T-cell (primary cell): ENCODE results near the gene GH1. TPM values are rescaled to one million over a fixed set of nuclear protein-coding genes. Genes with fewer than 3 reads are reported as not detected.

Source experiments
- ATAC-seq, 4 experiments: fragments of 200-7000 bp in 3 of 4; fragments of 150-1000 bp in 1 of 4; cut with Tn5 transposase; replicated peaks in 1 of 4; 1 replicate in 3 of 4; 2 replicates in 1 of 4; pipeline ENCODE4 v1.10.0; 2021; ENCODE audit warnings: moderate library complexity in 3 of 4, mild to moderate bottlenecking in 2 of 4, moderate number of reproducible peaks in 1 of 4
- CTCF ChIA-PET, 2 donors: fragments of 300-600 bp; sonication (Branson Sonifier 250); formaldehyde crosslinking; loops; one replicate each; lab custom pipeline; 2022; ENCODE audit warnings: antibody characterized with exemption in 2 of 2; lab: Charles Lee
- POLR2A ChIA-PET, 2 donors: fragments of 300-600 bp; sonication (Branson Sonifier 250); formaldehyde crosslinking; loops; one replicate each; lab custom pipeline; 2022; ENCODE audit warnings: antibody characterized with exemption in 2 of 2; lab: Charles Lee
- DNase-seq, 35 experiments: peaks; one replicate each; pipeline versions ENCODE4 v3.0.0 to v3.0.0-alpha.2; 2013 to 2023
- H3K27ac ChIP-seq: one replicate; pipeline ENCODE4 v1.5.1; 2013; ENCODE audit warnings: low read length
- H3K27me3 ChIP-seq, 2 experiments: replicated peaks in 1 of 2; 1 replicate in 1 of 2; 2 replicates in 1 of 2; pipeline versions ENCODE4 v1.6.1 to v1.7.0; 2013; ENCODE audit warnings: low read length in 1 of 2, mixed read lengths in 1 of 2; ENCODE audit not compliant: control insufficient read depth in 2 of 2, insufficient read depth in 2 of 2; ENCODE audit errors: extremely low read depth in 1 of 2
- H3K36me3 ChIP-seq, 2 donors: 1 replicate in 1 of 2; 2 replicates in 1 of 2; pipeline versions ENCODE4 v1.6.1 to v1.7.0; 2013; ENCODE audit warnings: low read length in 1 of 2; ENCODE audit not compliant: control insufficient read depth in 2 of 2, insufficient read depth in 1 of 2; ENCODE audit errors: extremely low read depth in 1 of 2
- H3K4me1 ChIP-seq, 2 experiments: 1 replicate in 1 of 2; 2 replicates in 1 of 2; pipeline versions ENCODE4 v1.6.1 to v1.7.0; 2013; ENCODE audit warnings: low read length in 2 of 2, mixed read lengths in 1 of 2; ENCODE audit not compliant: insufficient read depth in 2 of 2, control insufficient read depth in 1 of 2; ENCODE audit errors: extremely low read depth in 1 of 2
- H3K4me3 ChIP-seq, 2 donors: 1 replicate in 1 of 2; 2 replicates in 1 of 2; pipeline versions ENCODE4 v1.5.1 to v1.7.0; 2013; ENCODE audit warnings: mild to moderate bottlenecking in 2 of 2, low read length in 1 of 2, moderate library complexity in 1 of 2; ENCODE audit not compliant: control insufficient read depth in 1 of 2; ENCODE audit errors: extremely low read depth in 1 of 2
- H3K9me3 ChIP-seq: 2 replicates; pipeline ENCODE4 v1.7.0; 2013
- H3K27ac Mint-ChIP-seq, 2 donors: one replicate each; pipeline ENCODE4 v1.8.0; 2020 to 2021; ENCODE audit warnings: mild to moderate bottlenecking in 2 of 2, mixed read lengths in 2 of 2
- H3K27me3 Mint-ChIP-seq, 2 donors: one replicate each; pipeline ENCODE4 v1.8.0; 2021 to 2022; ENCODE audit warnings: mixed read lengths in 2 of 2
- H3K36me3 Mint-ChIP-seq: one replicate; pipeline ENCODE4 v1.8.0; 2021; ENCODE audit warnings: mixed read lengths
- H3K4me1 Mint-ChIP-seq, 3 donors: one replicate each; pipeline ENCODE4 v1.8.0; 2020 to 2022; ENCODE audit warnings: mixed read lengths in 3 of 3, mild to moderate bottlenecking in 1 of 3
- H3K4me3 Mint-ChIP-seq, 3 donors: one replicate each; pipeline ENCODE4 v1.8.0; 2020 to 2022; ENCODE audit warnings: mild to moderate bottlenecking in 3 of 3, mixed read lengths in 3 of 3, moderate library complexity in 3 of 3
- H3K9me3 Mint-ChIP-seq, 3 donors: one replicate each; pipeline ENCODE4 v1.8.0; 2020 to 2022; ENCODE audit warnings: mixed read lengths in 3 of 3
- WGBS: methylation state at CpG from one replicate; pipeline ENCODE4 v1.1.5; 2013; ENCODE audit warnings: missing lambda C conversion rate; ENCODE audit not compliant: insufficient coverage; 5-methylcytosine and 5-hydroxymethylcytosine counted together
- total RNA-seq, 35 experiments: library from RNA in 6 of 35; stranded (reverse) in 6 of 35; fragments of 120-200 nt in 1 of 35; gene quantifications; one replicate each; pipeline versions ENCODE4 v1.2.1 to v1.2.4 and lab custom pipeline; 2013 to 2026

Gene GH1
- total RNA-seq, 5 donors from 2014 or later (not counting 1 experiment from before 2014, with no cell fraction given) = not detected

DNA sequence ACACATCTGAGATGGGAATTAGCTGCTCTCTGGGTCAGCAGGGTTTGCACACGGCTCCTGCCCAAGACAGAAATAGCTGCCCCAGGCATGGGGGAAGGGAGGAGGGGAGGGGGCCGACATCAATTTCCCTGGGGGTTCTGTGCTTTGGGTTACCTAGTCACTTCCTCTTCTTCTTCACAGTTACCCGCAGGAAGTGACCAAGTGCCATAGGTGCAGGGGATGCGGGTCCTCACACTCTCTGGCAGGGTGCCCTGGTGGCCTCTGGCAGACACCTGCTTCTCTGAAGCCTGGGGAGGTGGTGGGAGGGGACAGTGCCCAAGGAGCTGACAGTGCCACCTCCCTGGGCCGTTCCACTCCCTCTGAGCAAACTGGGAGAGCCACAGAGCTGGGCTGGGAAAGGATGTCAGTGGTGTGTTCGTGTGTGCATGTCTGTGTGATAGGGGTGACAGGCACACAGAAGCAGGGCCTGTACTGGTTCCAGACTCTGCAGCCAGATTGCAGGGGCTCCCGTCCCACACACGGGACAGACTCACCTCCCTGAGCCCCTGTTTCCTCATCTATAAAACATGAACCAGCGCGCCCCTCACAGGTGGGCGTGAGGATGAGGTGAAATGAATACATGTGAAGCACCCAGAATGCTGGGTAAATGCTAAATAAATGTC, 35.9 kb upstream of the GH1 start:
- Histone ChIP-seq H3K36me3 (no peaks in the 10 kb centered on the region), H3K4me3 (no peak overlapping the region), H3K27me3 (peaks cover 0 to 2% of the 10 kb centered on the region in 2 experiments), H3K4me1 (peaks cover 7 to 28% of the 10 kb centered on the region in 2 experiments), H3K27ac (peak overlapping the region; percentile 32), H3K9me3 (no peaks in the 10 kb centered on the region)
- 21% methylated on average over 2 of the region's 11 CpGs for WGBS
- Mint-ChIP-seq H3K27me3 (no peaks in the 10 kb centered on the region), H3K4me1 (peaks cover 23 to 32% (median 28%) of the 10 kb centered on the region in 3 donors), H3K27ac (peak overlapping the region; percentile 88), H3K9me3 (no peaks in the 10 kb centered on the region), H3K4me3 (peak overlapping the region in 1 of 3 donors; percentile 66), H3K36me3 (no peaks in the 10 kb centered on the region)
- POLR2A ChIA-PET = no interaction called here
- ATAC-seq = peak; percentile 63 to 85 (median 76)
- peak in 31 of 35 experiments; percentile 20 to 59 (median 43) for DNase-seq
- CTCF ChIA-PET = interaction anchor here (0.6 to 1.4 kb wide), 4 partner anchors 8 to 74 kb away, joined by 3 to 5 read pairs (median 4); no protein-coding TSS in a partner anchor

DNA sequence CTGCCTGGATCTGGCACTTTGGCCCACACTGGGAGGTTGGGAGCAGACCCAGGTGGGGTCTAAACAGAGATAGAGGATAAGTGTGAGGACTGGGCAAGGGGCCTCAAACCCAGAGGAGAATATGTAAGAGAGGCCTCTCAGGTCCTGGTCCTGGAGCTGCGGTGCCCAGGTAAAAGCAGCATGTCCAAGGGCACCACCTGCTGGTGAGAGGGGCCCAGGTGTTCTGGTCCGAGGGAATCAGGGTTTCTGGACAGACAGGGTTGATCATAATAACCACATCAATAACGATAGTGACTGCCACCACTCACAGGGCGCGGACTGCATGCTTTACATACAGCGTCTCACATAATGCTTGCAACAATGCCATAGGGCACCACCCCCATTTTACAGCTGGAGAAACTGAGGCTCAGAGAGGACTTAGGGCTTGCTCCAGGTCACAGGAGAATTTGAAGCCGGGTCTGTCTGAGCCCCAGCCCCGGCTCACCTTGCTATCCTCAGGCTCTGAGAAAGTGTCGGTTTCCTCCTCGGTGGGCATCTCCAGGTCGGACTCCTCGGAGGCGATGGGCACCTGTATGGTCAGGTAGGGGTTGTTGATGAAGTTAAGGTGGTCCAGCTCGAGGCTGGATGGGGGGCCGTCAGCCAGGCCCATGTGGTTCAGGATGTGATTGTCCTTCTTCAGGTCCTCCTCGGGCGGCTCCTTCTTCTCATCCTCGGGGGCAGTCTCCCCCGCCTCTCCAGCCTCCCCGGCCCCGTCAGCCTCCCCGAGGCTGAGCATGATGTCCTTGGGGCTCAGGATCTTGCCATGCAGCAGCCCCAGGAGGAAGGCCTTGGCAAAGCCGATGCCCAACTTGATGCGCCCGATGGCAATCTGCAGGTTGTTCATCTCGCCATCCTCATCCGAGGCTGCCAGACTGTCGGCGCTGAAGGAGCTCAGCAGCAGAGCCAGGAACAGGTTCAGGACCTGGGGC, 32.6 kb upstream of the GH1 start:
- H3K27ac ChIP-seq = no peak overlapping the region
- peaks cover 30 to 35% (median 30%) of the 10 kb centered on the region in 3 donors for H3K4me1 Mint-ChIP-seq
- H3K9me3 ChIP-seq = no peaks in the 10 kb centered on the region
- peaks cover 7 to 44% of the 10 kb centered on the region in 2 experiments for H3K4me1 ChIP-seq
- H3K27me3 ChIP-seq = peaks cover 0 to 7% of the 10 kb centered on the region in 2 experiments
- 90% methylated on average over 22 of the region's 29 CpGs for WGBS
- H3K36me3 ChIP-seq = no peaks in the 10 kb centered on the region
- CTCF ChIA-PET = interaction anchor here (0.6 to 1.7 kb wide), 3 partner anchors 32 to 77 kb away, joined by 3 to 10 read pairs (median 4); partner anchors contain the start of gene GH1 (in 1 of the 2)
- peak in 5 of 35 experiments; percentile 18 to 50 (median 41) for DNase-seq
- H3K27ac Mint-ChIP-seq = no peak overlapping the region
- no peak overlapping the region for H3K4me3 ChIP-seq
- no peaks in the 10 kb centered on the region for H3K36me3 Mint-ChIP-seq
- POLR2A ChIA-PET = no interaction called here
- no peak for ATAC-seq
- H3K9me3 Mint-ChIP-seq = no peaks in the 10 kb centered on the region
- H3K4me3 Mint-ChIP-seq = no peak overlapping the region
- no peaks in the 10 kb centered on the region for H3K27me3 Mint-ChIP-seq

DNA sequence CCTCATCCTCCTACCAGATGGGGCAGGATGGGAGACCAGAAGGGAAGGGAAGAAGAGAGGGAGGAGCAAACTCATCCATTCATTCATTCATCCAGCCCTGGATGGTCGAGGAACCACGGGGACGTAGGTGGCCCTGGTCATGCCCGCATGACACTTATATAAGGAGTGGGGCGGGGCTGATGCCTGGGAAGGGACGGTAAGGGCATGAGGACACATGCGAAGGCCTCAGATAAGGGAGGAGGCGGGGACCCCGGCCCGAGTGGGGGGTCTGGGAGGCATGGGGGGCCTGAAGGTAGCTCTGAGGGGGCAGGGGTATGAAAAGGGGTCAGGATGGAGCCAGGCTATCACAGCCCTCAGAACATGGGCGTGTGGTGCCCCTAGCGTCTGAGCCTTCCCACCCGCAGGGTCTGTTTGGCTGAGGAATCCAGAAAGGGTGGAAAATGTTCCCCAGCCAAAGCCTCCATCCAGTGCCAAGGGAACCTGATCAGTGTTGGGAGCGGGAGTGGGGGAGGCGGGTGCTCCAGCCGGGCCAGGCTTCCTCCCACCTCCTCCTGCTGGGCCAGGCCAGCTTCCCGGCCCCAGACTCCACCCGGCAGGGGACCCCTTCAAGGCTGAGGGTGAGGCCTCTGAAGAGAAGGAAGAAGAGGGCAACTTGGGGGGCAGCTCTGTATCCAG, 31.1 kb upstream of the GH1 start:
- Mint-ChIP-seq H3K9me3 (no peaks in the 10 kb centered on the region), H3K4me3 (no peak overlapping the region), H3K27ac (no peak overlapping the region), H3K36me3 (no peaks in the 10 kb centered on the region), H3K27me3 (no peaks in the 10 kb centered on the region), H3K4me1 (peaks cover 27 to 39% (median 32%) of the 10 kb centered on the region in 3 donors)
- DNase-seq (no peak), ATAC-seq (no peak)
- H3K36me3 ChIP-seq = no peaks in the 10 kb centered on the region
- 85% methylated on average over 6 of the region's 18 CpGs for WGBS
- H3K4me1 ChIP-seq = peaks cover 10 to 51% of the 10 kb centered on the region in 2 experiments
- H3K27ac ChIP-seq = no peak overlapping the region
- POLR2A ChIA-PET = no interaction called here
- CTCF ChIA-PET = no interaction called here
- H3K9me3 ChIP-seq = no peaks in the 10 kb centered on the region
- H3K27me3 ChIP-seq = peaks cover 0 to 7% of the 10 kb centered on the region in 2 experiments
- H3K4me3 ChIP-seq = no peak overlapping the region

DNA sequence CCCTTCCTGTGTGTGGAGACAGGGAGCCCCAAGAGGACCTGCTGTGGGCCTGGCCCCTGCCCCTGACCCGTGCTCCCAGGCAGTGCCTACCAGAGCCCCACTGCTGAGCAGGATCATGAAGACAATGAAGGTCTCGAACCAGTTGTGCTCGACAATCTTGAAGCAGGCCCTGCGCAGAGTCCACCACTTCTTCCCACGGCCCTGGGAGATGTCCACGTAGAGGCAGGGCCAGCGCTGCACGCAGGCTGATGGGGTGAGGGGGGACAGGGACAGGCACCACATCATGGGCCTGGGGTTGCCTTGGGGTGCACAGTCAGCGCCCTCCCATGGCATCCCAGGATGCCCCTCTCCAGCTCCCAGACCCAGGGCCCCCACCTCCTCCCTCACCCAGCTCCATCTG, 29.9 kb upstream of the GH1 start:
- no peaks in the 10 kb centered on the region for H3K36me3 ChIP-seq
- no peak overlapping the region for H3K4me3 Mint-ChIP-seq
- ATAC-seq = no peak
- 95% methylated on average over 8 of the region's 9 CpGs for WGBS
- H3K27me3 ChIP-seq = peaks cover 0 to 7% of the 10 kb centered on the region in 2 experiments
- no peak for DNase-seq
- no peaks in the 10 kb centered on the region for H3K27me3 Mint-ChIP-seq
- ChIA-PET CTCF (interaction anchor here in 1 of 2 donors (0.6 kb wide), 1 partner anchor 11 kb away, joined by 4 read pairs; no protein-coding TSS in a partner anchor), POLR2A (no interaction called here)
- H3K9me3 ChIP-seq = no peaks in the 10 kb centered on the region
- H3K4me1 Mint-ChIP-seq = peaks cover 17 to 32% (median 20%) of the 10 kb centered on the region in 3 donors
- H3K36me3 Mint-ChIP-seq = no peaks in the 10 kb centered on the region
- H3K27ac ChIP-seq = no peak overlapping the region
- no peaks in the 10 kb centered on the region for H3K9me3 Mint-ChIP-seq
- H3K27ac Mint-ChIP-seq = no peak overlapping the region
- H3K4me1 ChIP-seq = peaks cover 3 to 39% of the 10 kb centered on the region in 2 experiments
- H3K4me3 ChIP-seq = no peak overlapping the region

DNA sequence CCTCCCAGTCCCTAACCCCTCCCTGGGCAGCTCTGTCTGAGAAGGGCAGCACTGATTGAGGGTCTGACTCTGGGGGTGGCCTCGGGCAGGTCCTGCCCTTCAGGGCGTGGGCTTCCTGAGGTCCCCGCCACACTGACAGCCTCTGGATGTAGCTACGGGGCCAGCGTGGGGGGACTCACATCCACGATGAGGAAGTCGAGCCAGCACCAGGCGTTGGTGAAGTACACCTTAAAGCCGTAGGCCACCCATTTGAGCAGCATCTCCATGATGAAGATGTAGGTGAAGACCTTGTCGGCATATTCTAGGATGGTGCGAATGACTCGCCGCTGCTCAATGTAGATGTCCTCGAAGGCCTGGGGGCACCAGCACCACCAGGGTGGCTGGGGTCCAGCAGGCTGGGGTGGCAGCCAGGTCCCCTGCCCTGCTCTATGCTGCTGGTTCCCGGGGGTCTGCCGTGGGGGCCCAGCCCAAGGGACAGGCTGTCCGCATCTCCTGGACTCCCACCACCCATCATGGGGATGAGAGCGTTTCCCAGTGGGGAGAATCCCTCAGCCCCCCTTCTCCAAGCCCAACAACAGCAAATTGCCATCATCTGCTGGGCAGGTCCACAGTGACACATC, 29.2 kb upstream of the GH1 start:
- peaks cover 0 to 7% of the 10 kb centered on the region in 2 experiments for H3K27me3 ChIP-seq
- ChIA-PET POLR2A (no interaction called here), CTCF (interaction anchor here in 1 of 2 donors (0.6 to 1.9 kb wide), 3 partner anchors 12 to 147 kb away, joined by 3 to 5 read pairs (median 4); partner anchors contain the start of gene ICAM2)
- peaks cover 3 to 33% of the 10 kb centered on the region in 2 experiments for H3K4me1 ChIP-seq
- whole genome bisulfite sequencing = 85% methylated on average over 11 of the region's 18 CpGs
- no peak overlapping the region for H3K4me3 ChIP-seq
- no peak for ATAC-seq
- peaks cover 17 to 31% (median 19%) of the 10 kb centered on the region in 3 donors for H3K4me1 Mint-ChIP-seq
- H3K27me3 Mint-ChIP-seq = no peaks in the 10 kb centered on the region
- no peaks in the 10 kb centered on the region for H3K9me3 Mint-ChIP-seq
- no peaks in the 10 kb centered on the region for H3K36me3 ChIP-seq
- no peak overlapping the region for H3K27ac Mint-ChIP-seq
- no peaks in the 10 kb centered on the region for H3K36me3 Mint-ChIP-seq
- no peak overlapping the region for H3K27ac ChIP-seq
- no peaks in the 10 kb centered on the region for H3K9me3 ChIP-seq
- H3K4me3 Mint-ChIP-seq = no peak overlapping the region
- DNase-seq = no peak
